ENCODE results near the gene SLC2A2. TPM values are rescaled to one million over a fixed set of nuclear protein-coding genes. Genes with fewer than 3 reads are reported as not detected.

The SLC2A2 gene
- total RNA-seq (2021; fragmentation: NEBNext Ultra II Directional; extraction: Animal tissue kit (Norgen Biotek cat#: 25700)), result not detected
- long read RNA-seq, result 0 reads

GRCh38 chr3:171026597-171027293 is at the start of gene SLC2A2:
Gene SLC2A2 (minus strand): TSS chr3:171026720. CDS start chr3:171026670, 50 bp downstream.
- Mint-ChIP-seq H3K27ac (no peak within 1 kb of the TSS; the same call in 1 of the 2 replicates), H3K9me3 (no peaks in the 10 kb centered on the region), H3K36me3 (ENCODE audit: low read depth) (no peaks in the 10 kb centered on the region), H3K4me1 (ENCODE audit: low read depth) (no peaks in the 10 kb centered on the region; the same call in 1 of the 2 replicates), H3K4me3 (no peak within 1 kb of the TSS), H3K27me3 (ENCODE audit: insufficient read depth) (no peaks in the 10 kb centered on the region)
- no peak for TF ChIP-seq CTCF (IDR thresholded peaks at IDR 0.05)
- DNase-seq, result no peak

DNA sequence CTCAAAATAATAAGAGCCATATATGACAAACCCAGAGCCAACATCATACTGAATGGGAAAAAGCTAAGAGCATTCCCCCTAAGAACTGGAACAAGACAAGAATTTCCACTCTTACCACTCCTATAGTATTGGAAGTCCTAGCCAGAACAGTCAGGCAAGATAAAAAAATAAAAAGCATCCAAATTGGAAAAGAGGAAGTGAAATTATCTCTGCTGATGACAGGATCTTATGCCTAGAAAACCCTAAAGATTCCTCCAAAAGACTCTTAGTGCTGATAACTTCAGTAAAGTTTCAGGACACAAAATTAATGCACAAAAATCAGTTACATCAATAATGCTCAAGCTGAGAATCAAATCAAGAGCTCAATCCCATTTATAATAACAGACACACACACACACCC is 45.9 kb upstream of the SLC2A2 start:
- no peak for DNase-seq
- Mint-ChIP-seq H3K4me1 (ENCODE audit: low read depth) (peaks cover 15% of the 10 kb centered on the region), H3K27ac (no peak overlapping the region), H3K36me3 (ENCODE audit: low read depth) (peaks cover 19% of the 10 kb centered on the region), H3K27me3 (ENCODE audit: insufficient read depth) (no peaks in the 10 kb centered on the region; the same call in 1 of the 2 replicates), H3K4me3 (no peak overlapping the region), H3K9me3 (no peaks in the 10 kb centered on the region)
- no peak for TF ChIP-seq CTCF (IDR thresholded peaks at IDR 0.05)

- DNase-seq, result no peak
- Mint-ChIP-seq H3K4me3 (no peak overlapping the region), H3K9me3 (no peaks in the 10 kb centered on the region)
Observed at GRCh38 chr3:171068658-171069057, 42.1 kb upstream of the SLC2A2 start.

GRCh38 chr3:171066206-171066605 is 39.7 kb upstream of the SLC2A2 start:
- Mint-ChIP-seq H3K36me3 (ENCODE audit: low read depth) (peaks cover 45% of the 10 kb centered on the region), H3K27ac (no peak overlapping the region), H3K27me3 (ENCODE audit: insufficient read depth) (no peaks in the 10 kb centered on the region; the same call in 1 of the 2 replicates), H3K9me3 (no peaks in the 10 kb centered on the region), H3K4me1 (ENCODE audit: low read depth) (peaks cover 13% of the 10 kb centered on the region), H3K4me3 (no peak overlapping the region)
- no peak for TF ChIP-seq CTCF (IDR thresholded peaks at IDR 0.05)
- no peak for DNase-seq

More at GRCh38 chr3:171068658-171069057, 42.1 kb upstream of the SLC2A2 start:
- TF ChIP-seq CTCF (IDR thresholded peaks at IDR 0.05), result no peak
- H3K4me1 Mint-ChIP-seq (ENCODE audit: low read depth), result peaks cover 22% of the 10 kb centered on the region
- H3K27ac Mint-ChIP-seq, result no peak overlapping the region
- H3K27me3 Mint-ChIP-seq (ENCODE audit: insufficient read depth), result no peaks in the 10 kb centered on the region; the same call in 1 of the 2 replicates
- H3K36me3 Mint-ChIP-seq (ENCODE audit: low read depth), result peaks cover 32% of the 10 kb centered on the region

DNA sequence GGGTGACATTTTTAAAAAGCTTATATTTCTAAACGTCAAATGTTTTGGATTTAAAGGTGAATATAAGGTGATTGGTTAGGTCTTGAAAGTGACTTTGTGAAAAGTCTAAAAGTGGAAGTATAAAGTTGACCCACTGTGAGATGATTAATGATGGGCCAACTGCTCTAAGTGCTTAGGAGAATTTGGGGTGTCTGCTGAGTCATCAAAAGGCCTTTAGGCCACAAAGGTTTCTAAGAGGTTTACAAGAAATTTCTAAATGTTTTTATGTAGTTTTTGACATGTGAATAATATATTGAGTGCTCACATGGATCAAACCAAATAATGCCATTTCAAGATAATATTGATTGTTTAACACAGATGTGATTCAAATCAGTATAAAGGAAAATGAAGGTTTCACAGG is 39.2 kb upstream of the SLC2A2 start:
- Mint-ChIP-seq H3K4me1 (ENCODE audit: low read depth) (peaks cover 13% of the 10 kb centered on the region), H3K27ac (no peak overlapping the region)

More for the DNA sequence above, 39.2 kb upstream of the SLC2A2 start:
- no peak for TF ChIP-seq CTCF (IDR thresholded peaks at IDR 0.05)
- no peaks in the 10 kb centered on the region; the same call in 1 of the 2 replicates for H3K27me3 Mint-ChIP-seq (ENCODE audit: insufficient read depth)
- H3K36me3 Mint-ChIP-seq (ENCODE audit: low read depth), result peaks cover 45% of the 10 kb centered on the region
- no peaks in the 10 kb centered on the region for H3K9me3 Mint-ChIP-seq
- DNase-seq, result no peak
- no peak overlapping the region for H3K4me3 Mint-ChIP-seq

Measured in HFFc6 (cell line).